ENCODE data around the gene CD36. TPM values are rescaled to one million over a fixed set of nuclear protein-coding genes. Genes with fewer than 3 reads are reported as not detected.

The CD36 gene
- total RNA-seq, 2 donors from 2014 or later, result not detected

GRCh38 chr7:80711531-80711930 lies 73.1 kb downstream of the CD36 start:
- H3K36me3 Mint-ChIP-seq, result no peaks in the 10 kb centered on the region

GRCh38 chr7:80719261-80719660 lies 80.8 kb downstream of the CD36 start:
- H3K27ac Mint-ChIP-seq, result no peak overlapping the region
- DNase-seq (ENCODE audit: low spot score) (no peak), ATAC-seq (no peak)
- no peak overlapping the region for H3K4me3 Mint-ChIP-seq
- H3K27me3 Mint-ChIP-seq, result no peaks in the 10 kb centered on the region
- no peaks in the 10 kb centered on the region for H3K36me3 Mint-ChIP-seq
- no peaks in the 10 kb centered on the region for H3K4me1 Mint-ChIP-seq (ENCODE audit: low read depth in 2 of 2)
- H3K9me3 Mint-ChIP-seq, result peaks cover 3% of the 10 kb centered on the region

More at GRCh38 chr7:80711531-80711930, 73.1 kb downstream of the CD36 start:
- no peaks in the 10 kb centered on the region for H3K9me3 Mint-ChIP-seq
- DNase-seq (ENCODE audit: low spot score) (no peak), ATAC-seq (no peak)
- H3K4me1 Mint-ChIP-seq (ENCODE audit: low read depth in 2 of 2), result no peaks in the 10 kb centered on the region
- no peaks in the 10 kb centered on the region for H3K27me3 Mint-ChIP-seq
- H3K27ac Mint-ChIP-seq, result no peak overlapping the region
- H3K4me3 Mint-ChIP-seq, result no peak overlapping the region

- Mint-ChIP-seq H3K4me3 (no peak overlapping the region), H3K27ac (no peak overlapping the region), H3K9me3 (peaks cover 3% of the 10 kb centered on the region), H3K4me1 (ENCODE audit: low read depth in 2 of 2) (no peaks in the 10 kb centered on the region), H3K27me3 (no peaks in the 10 kb centered on the region), H3K36me3 (no peaks in the 10 kb centered on the region)
- no peak for DNase-seq (ENCODE audit: low spot score)
- no peak for ATAC-seq
Observed at GRCh38 chr7:80720146-80720545, 81.7 kb downstream of the CD36 start.

GRCh38 chr7:80721883-80722615 lies 83.6 kb downstream of the CD36 start:
- H3K4me3 Mint-ChIP-seq, result no peak overlapping the region

GRCh38 chr7:80722616-80723195 lies 84.3 kb downstream of the CD36 start:
- H3K36me3 Mint-ChIP-seq, result no peaks in the 10 kb centered on the region
- H3K9me3 Mint-ChIP-seq, result peaks cover 3% of the 10 kb centered on the region
- no peaks in the 10 kb centered on the region for H3K4me1 Mint-ChIP-seq (ENCODE audit: low read depth in 2 of 2)
- H3K4me3 Mint-ChIP-seq, result no peak overlapping the region
- no peak for DNase-seq (ENCODE audit: low spot score)
- H3K27me3 Mint-ChIP-seq, result no peaks in the 10 kb centered on the region
- H3K27ac Mint-ChIP-seq, result no peak overlapping the region
- ATAC-seq, result no peak

More at GRCh38 chr7:80721883-80722615, 83.6 kb downstream of the CD36 start:
- no peaks in the 10 kb centered on the region for H3K36me3 Mint-ChIP-seq
- ATAC-seq (no peak), DNase-seq (ENCODE audit: low spot score) (no peak)
- H3K4me1 Mint-ChIP-seq (ENCODE audit: low read depth in 2 of 2), result no peaks in the 10 kb centered on the region
- H3K9me3 Mint-ChIP-seq, result peaks cover 3% of the 10 kb centered on the region
- H3K27me3 Mint-ChIP-seq, result no peaks in the 10 kb centered on the region
- no peak overlapping the region for H3K27ac Mint-ChIP-seq

DNA sequence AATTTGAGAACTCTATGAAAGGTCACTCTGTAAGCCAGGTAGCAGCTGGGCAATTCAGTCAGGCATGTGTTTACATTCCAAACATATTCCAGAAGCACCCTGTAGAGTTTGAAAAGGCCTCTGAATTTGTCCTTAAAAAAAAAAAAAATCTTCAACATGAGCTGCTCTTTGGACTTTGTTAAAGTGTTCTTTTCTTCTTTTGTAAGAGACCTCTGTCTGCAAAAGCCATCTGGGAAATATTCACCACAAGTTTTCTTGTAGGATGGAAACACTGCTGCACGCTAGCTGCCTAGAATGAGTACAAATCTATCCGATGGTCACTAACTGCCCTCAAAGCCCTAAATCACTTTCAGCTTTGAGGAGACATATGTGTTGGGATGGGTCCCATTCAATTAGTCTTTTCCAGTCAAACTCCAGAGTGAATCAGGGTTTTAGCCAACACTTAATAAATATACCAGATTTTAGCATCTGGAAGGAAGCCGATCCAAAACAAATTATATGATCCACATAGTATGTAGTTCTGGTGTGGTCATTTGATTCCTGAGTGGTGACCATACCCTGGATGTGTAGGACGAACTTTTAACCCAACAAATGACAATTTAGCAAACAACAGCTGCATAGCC lies 85.9 kb downstream of the CD36 start:
- H3K4me3 Mint-ChIP-seq, result no peak overlapping the region
- no peaks in the 10 kb centered on the region for H3K36me3 Mint-ChIP-seq
- H3K27me3 Mint-ChIP-seq, result no peaks in the 10 kb centered on the region
- H3K4me1 Mint-ChIP-seq (ENCODE audit: low read depth in 2 of 2), result no peaks in the 10 kb centered on the region
- peaks cover 3% of the 10 kb centered on the region for H3K9me3 Mint-ChIP-seq
- ATAC-seq (no peak), DNase-seq (ENCODE audit: low spot score) (no peak)
- H3K27ac Mint-ChIP-seq, result no peak overlapping the region

DNA sequence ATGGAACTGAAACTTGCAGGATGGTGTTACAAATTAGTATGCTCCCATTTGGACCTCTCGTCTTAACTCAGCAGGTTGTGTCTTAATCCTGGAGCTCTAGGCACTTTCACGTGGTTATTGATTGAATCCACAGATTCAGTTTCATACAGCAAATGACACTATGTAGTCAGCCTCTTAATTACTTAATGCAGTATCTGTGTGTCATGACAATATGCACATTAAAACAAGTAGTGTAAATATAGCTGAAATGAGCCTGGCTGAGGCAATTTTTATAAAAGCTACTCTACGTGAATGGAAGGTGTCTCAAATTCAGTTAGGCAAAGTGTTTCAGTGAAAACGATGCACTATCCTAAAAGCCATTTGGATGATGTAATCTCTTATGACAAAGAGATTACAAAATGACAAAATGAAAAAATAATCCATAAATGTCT lies 86.8 kb downstream of the CD36 start:
- no peaks in the 10 kb centered on the region for H3K27me3 Mint-ChIP-seq
- H3K27ac Mint-ChIP-seq, result no peak overlapping the region
- DNase-seq (ENCODE audit: low spot score), result no peak
- no peak for ATAC-seq
- peaks cover 3% of the 10 kb centered on the region for H3K9me3 Mint-ChIP-seq
- no peaks in the 10 kb centered on the region for H3K4me1 Mint-ChIP-seq (ENCODE audit: low read depth in 2 of 2)
- H3K36me3 Mint-ChIP-seq, result no peaks in the 10 kb centered on the region
- H3K4me3 Mint-ChIP-seq, result no peak overlapping the region

Other genes with a start within 250 kb of the CD36 start
- not detected for gene GNAT3, start 126.6 kb upstream of the CD36 start, total RNA-seq